ENCODE results near the gene OR2W3.

OR2W3 gene

DNA sequence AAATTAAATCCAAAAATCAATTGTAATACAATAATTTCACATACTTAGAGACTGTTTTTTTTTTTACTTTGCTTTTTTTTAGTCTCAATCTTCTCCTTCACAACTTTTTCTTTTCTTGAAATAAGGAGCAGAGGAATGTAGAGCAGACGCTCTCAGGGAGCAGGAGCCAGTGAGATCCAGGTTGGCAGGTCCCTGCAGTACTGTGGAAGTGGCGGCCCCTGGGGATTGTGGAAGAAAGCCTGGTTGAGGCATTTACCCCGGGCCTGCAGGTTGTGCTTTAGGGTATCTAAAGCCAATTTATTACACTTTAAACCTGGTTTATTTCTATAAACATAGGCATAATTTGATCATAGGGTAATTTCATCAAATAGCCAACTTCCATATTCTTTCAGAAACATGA, 28.6 kb downstream of the OR2W3 start:
- no peak for DNase-seq

- no peak for DNase-seq
These were observed 29.5 kb downstream of the OR2W3 start, which contains the start of gene OR2AJ1 for GRCh38 chr1:247924868-247925267. Gene OR2AJ1 (plus strand): TSS chr1:247924889. CDS start chr1:247933769, 8,880 bp downstream.

DNA sequence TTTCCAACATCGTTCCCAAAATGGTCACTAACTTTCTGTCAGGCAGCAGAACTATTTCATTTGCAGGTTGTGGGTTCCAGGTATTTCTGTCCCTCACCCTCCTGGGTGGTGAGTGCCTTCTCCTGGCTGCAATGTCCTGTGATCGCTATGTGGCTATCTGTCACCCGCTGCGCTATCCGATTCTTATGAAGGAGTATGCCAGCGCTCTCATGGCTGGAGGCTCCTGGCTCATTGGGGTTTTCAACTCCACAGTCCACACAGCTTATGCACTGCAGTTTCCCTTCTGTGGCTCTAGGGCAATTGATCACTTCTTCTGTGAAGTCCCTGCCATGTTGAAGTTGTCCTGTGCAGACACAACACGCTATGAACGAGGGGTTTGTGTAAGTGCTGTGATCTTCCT, 38.6 kb downstream of the OR2W3 start:
- no peak for DNase-seq

DNA sequence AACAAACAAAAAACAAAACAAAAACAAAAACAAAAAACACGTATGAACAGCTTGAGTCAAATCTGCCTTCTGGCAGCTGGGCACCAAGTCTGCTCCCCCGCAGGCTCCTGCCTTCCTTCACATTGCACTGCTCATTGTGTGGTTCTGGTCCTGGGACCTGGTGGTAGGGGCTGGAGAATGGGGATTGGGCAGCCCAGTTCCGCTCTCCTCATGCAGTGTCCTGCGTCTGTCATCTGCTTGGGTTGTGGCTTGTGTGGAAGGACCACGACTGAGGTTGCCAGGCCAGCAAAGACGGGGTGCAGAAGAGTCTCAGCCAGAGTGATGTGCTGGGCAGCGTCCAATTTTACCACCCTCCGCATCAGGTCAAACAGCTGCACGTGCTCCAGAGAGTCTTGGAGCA, 40.4 kb downstream of the OR2W3 start:
- DNase-seq: no peak

GRCh38 chr1:247936415-247936814, 41.0 kb downstream of the OR2W3 start:
- DNase-seq: no peak

GRCh38 chr1:247936965-247937734, 41.8 kb downstream of the OR2W3 start:
- peak; percentile 16 for DNase-seq

DNA sequence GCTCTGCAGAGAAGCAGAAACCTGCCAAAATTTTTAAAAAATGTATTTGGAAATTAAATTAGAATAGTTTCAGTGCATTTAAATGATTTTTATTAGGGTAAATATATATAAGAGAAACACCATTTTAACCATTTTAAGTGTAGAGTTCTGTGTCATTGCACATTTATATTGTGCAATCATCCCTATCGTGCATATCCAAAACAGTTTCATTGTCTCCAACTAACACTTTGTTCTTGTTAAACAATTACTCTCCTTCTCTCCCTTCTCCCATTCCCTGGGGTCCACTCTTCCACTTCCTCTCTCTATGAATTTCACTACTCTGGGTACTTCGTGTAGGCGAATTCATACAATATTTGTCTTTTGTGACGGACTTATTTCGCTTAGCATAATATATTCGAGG, 47.2 kb downstream of the OR2W3 start:
- no peak for DNase-seq

Data from NK-92 treated with Interleukin-12 subunit alpha and Interleukin-12 subunit beta, amount 100 ng/mL, for 24 hours (cell line).